Measurements from ENCODE around the gene CCDC83.

DNA sequence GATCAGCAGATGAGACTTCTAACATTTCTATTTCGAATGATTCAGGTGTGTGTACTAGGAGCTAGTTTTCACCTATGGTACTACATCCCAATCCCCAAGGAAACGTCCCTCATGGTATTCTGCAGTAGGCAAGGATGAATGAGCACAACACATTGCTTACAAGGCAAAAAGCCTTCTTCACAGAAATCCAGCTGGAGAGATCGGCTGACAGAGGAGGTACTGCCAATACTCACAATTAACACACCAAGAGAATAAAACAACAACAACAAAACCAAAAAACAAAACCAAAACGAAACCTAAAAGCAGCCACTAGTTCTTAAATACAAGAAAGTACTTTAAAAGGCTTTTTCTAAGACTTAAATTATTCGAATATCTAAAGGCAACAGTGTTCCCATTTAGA lies 112.3 kb downstream of the CCDC83 start:
- TF ChIP-seq, protein P1, sequence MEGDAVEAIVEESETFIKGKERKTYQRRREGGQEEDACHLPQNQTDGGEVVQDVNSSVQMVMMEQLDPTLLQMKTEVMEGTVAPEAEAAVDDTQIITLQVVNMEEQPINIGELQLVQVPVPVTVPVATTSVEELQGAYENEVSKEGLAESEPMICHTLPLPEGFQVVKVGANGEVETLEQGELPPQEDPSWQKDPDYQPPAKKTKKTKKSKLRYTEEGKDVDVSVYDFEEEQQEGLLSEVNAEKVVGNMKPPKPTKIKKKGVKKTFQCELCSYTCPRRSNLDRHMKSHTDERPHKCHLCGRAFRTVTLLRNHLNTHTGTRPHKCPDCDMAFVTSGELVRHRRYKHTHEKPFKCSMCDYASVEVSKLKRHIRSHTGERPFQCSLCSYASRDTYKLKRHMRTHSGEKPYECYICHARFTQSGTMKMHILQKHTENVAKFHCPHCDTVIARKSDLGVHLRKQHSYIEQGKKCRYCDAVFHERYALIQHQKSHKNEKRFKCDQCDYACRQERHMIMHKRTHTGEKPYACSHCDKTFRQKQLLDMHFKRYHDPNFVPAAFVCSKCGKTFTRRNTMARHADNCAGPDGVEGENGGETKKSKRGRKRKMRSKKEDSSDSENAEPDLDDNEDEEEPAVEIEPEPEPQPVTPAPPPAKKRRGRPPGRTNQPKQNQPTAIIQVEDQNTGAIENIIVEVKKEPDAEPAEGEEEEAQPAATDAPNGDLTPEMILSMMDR (IDR thresholded peaks at IDR 0.05), result no peak
- TF ChIP-seq FOXJ3 (CRISPR knock-in tag; IDR thresholded peaks at IDR 0.05) (no peak), MXI1 (IDR thresholded peaks at IDR 0.05; ENCODE audit: low read depth, low read length) (no peak)
- TF ChIP-seq, protein P2, sequence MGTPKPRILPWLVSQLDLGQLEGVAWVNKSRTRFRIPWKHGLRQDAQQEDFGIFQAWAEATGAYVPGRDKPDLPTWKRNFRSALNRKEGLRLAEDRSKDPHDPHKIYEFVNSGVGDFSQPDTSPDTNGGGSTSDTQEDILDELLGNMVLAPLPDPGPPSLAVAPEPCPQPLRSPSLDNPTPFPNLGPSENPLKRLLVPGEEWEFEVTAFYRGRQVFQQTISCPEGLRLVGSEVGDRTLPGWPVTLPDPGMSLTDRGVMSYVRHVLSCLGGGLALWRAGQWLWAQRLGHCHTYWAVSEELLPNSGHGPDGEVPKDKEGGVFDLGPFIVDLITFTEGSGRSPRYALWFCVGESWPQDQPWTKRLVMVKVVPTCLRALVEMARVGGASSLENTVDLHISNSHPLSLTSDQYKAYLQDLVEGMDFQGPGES (IDR thresholded peaks at IDR 0.05; ENCODE audit: low read depth, low read length), result no peak
